Mucosa of descending colon (tissue), 3 donors: Measurements from ENCODE around the gene SLC29A3. TPM values are rescaled to one million over a fixed set of nuclear protein-coding genes. Genes with fewer than 3 reads are reported as not detected.

Experiments
- ATAC-seq: fragments of 200-7000 bp; cut with Tn5 transposase; one replicate; pipeline ENCODE4 v1.9.1; 2020; ENCODE audit warnings: mild to moderate bottlenecking, moderate library complexity
- DNase-seq, 3 donors: peaks; one replicate each; pipeline ENCODE4 v3.0.0-alpha.2; 2020
- H3K36me3 ChIP-seq: fragments of 200-600 bp; one replicate; pipeline ENCODE4 v1.8.0; 2021; ENCODE audit warnings: low read depth, mild to moderate bottlenecking
- H3K4me1 ChIP-seq: fragments of 200-600 bp; one replicate; pipeline ENCODE4 v1.8.0; 2021; ENCODE audit warnings: low read depth, mild to moderate bottlenecking
- H3K4me3 ChIP-seq: fragments of 200-600 bp; one replicate; pipeline ENCODE4 v1.8.0; 2021; ENCODE audit warnings: mild to moderate bottlenecking
- H3K9me3 ChIP-seq: fragments of 200-600 bp; one replicate; pipeline ENCODE4 v1.8.0; 2021; ENCODE audit warnings: mild to moderate bottlenecking
- intact Hi-C, 2 donors: fragments of 100-400 bp; cut with DNase I in 1 of 2; cut with micrococcal nuclease in 1 of 2; formaldehyde crosslinking; loops; one replicate each; pipeline versions ENCODE4 v1.11.0 to v1.11.1; 2022; cut with DNase I, micrococcal nuclease
- total RNA-seq, 3 donors: library from RNA; stranded (reverse); fragmentation: NEBNext Ultra II Directional in 2 of 3; extraction: Animal tissue kit (Norgen Biotek cat#: 25700) in 2 of 3; gene quantifications; one replicate each; pipeline versions ENCODE4 v1.2.1 to v1.2.4, GENCODE V29; 2021 to 2023
- TF ChIP-seq, protein P1 (sequence below): fragments of 200-600 bp; IDR thresholded peaks from one replicate; pipeline ENCODE4 v1.8.0; 2022; ENCODE audit warnings: antibody characterized with exemption, mild to moderate bottlenecking
- donor health status: DM: no; HTN: no; CAD: no; lungs with moderate emphysema.
- donor health status: DM: no; HTN: no; CAD: no.
- donor health status: DM: no; HTN: yes; CAD: no.

The SLC29A3 gene
- total RNA-seq, 3 donors from 2014 or later: 6.0 to 6.4 (median 6.3) TPM

DNA sequence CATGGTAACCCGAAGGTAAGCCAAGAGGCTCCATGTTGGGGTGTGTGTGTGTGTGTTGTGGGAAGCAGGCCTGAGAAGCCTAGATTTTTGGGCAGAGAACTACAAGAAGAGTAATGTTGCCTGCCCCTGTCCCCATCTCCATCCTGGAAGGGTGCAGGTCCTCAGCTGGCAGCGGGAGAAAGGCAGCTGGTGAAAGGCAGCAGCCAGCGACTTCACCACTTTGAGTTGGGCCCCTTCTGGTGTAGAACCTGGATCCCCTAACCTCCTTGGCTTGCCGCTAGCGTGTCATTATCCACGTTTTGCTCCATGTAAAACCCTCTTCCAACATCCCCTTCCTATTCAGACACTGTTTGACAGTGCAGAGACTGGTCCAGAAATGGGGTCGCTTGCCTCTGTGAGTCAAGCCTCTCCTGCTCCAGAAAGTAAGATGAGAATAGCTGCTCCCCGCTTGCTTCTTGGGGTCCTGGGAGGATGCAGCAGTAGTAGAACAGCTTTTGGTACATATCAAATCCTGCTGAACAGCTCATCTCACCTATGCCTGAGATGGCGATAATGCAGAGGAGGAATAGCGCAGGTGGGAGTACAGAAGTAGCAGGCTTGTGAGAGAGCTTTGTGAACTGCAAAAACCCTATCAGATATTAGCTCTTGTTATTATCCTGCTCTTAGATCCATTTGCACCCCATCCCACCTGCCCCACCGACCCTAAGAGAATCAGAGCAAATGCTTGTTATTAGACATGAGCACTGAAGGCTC lies 55.6 kb downstream of the SLC29A3 start:
- Histone ChIP-seq H3K9me3 (no peaks in the 10 kb centered on the region), H3K36me3 (no peaks in the 10 kb centered on the region), H3K4me3 (no peak overlapping the region), H3K4me1 (peaks cover 14% of the 10 kb centered on the region)
- TF ChIP-seq, protein P1, sequence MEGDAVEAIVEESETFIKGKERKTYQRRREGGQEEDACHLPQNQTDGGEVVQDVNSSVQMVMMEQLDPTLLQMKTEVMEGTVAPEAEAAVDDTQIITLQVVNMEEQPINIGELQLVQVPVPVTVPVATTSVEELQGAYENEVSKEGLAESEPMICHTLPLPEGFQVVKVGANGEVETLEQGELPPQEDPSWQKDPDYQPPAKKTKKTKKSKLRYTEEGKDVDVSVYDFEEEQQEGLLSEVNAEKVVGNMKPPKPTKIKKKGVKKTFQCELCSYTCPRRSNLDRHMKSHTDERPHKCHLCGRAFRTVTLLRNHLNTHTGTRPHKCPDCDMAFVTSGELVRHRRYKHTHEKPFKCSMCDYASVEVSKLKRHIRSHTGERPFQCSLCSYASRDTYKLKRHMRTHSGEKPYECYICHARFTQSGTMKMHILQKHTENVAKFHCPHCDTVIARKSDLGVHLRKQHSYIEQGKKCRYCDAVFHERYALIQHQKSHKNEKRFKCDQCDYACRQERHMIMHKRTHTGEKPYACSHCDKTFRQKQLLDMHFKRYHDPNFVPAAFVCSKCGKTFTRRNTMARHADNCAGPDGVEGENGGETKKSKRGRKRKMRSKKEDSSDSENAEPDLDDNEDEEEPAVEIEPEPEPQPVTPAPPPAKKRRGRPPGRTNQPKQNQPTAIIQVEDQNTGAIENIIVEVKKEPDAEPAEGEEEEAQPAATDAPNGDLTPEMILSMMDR: no peak
- ATAC-seq (no peak), DNase-seq (no peak)
- intact Hi-C loops: no loop called here

DNA sequence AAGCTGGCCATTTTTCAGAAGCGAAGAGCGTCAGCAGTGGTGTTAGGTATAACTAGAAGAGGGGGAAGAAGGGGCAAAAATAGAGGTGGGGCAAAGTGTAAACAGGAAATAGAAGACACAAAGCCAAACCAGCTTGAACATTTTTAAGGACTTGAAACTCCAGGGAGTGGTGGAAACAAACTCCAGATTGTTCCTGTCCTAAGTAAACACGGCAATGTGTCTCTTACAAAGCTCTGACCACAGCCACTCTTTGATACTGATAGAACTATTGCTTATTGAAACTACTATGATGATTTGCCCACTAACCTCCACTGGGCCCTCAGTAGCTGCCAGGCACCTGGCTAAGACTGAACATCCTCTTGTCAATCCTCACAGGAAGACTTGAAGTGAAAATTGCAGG lies 56.9 kb downstream of the SLC29A3 start:
- ATAC-seq (peak; percentile 5), DNase-seq (no peak)
- no peaks in the 10 kb centered on the region for H3K36me3 ChIP-seq
- no peaks in the 10 kb centered on the region for H3K9me3 ChIP-seq
- peaks cover 14% of the 10 kb centered on the region for H3K4me1 ChIP-seq
- no peak overlapping the region for H3K4me3 ChIP-seq
- intact Hi-C loops: no loop called here
- TF ChIP-seq, protein P1: no peak

DNA sequence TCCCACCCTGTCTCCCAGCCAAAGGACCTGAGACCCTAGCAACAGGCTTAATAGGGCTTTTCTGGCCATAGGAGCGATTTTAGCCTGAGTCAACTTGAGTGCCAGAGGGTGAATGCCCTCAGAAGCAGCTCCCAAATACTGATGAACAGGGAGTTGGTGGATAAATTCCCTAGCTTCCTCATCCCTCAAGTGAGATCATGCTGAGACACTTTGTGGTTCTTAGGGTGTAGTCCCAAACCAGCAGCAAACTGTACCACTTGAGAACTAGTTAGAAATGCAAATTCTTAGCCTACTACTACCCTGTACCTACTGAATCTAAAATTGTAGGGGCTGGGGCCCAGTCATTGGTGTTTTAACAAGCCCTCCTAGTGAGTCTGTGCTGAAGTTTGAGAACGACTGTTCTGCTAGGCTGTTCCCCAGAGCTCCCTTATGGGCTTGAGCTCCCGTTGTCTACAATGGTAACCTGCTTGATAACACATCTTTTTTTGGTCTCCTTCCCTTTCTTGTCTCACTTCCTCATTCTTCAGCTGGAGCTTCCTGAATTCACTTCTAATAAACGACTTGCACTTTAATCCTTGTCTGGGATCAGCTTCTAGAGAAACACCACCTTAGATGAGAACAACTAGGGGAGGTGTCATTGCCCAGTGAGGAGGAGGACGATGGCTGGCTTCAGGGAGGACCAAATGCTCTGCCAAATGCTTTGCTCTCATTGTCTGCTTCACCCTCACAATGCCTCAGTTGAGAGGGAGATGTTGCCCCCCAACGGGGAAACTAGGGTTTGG lies 59.5 kb downstream of the SLC29A3 start:
- DNase-seq (no peak), ATAC-seq (peak; percentile 2)
- H3K36me3 ChIP-seq: no peaks in the 10 kb centered on the region
- no peaks in the 10 kb centered on the region for H3K9me3 ChIP-seq
- intact Hi-C loops: no loop called here
- no peak overlapping the region for H3K4me3 ChIP-seq
- peaks cover 14% of the 10 kb centered on the region for H3K4me1 ChIP-seq
- TF ChIP-seq, protein P1: no peak

DNA sequence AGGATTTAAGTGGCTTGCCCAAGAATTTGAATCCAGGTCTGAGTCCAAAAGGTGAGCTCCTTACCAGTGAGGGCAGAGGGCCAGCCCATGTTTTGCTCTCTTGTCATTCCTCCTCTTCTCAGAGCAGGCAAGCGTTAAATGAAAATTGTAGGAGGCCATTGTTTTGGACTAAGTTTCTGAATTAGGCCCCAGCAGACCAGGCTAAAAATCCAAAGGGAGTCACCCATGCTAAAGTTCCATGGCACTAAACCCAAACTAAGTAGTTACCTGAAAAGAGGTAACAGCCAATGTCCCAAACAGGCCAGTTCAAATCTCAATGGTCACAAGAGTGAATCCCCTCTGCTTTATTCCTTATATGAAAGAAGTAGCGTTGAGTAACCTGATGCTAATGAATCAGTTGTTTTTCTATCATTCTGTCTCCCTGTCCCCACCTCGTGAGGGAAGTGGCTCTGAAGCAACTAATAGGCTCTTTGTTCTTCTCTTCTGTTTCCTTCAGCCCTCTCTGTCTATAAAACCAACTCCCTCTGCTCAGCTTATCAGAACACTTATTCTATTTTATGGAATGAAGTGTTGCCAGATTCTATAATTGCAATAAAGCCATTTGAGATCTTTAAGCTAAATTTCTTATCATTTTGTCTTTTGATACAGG lies 60.2 kb downstream of the SLC29A3 start:
- no peaks in the 10 kb centered on the region for H3K9me3 ChIP-seq
- no peak for ATAC-seq
- H3K36me3 ChIP-seq: no peaks in the 10 kb centered on the region
- intact Hi-C loops: no loop called here
- H3K4me1 ChIP-seq: peaks cover 14% of the 10 kb centered on the region
- H3K4me3 ChIP-seq: no peak overlapping the region
- TF ChIP-seq, protein P1: no peak
- no peak for DNase-seq

DNA sequence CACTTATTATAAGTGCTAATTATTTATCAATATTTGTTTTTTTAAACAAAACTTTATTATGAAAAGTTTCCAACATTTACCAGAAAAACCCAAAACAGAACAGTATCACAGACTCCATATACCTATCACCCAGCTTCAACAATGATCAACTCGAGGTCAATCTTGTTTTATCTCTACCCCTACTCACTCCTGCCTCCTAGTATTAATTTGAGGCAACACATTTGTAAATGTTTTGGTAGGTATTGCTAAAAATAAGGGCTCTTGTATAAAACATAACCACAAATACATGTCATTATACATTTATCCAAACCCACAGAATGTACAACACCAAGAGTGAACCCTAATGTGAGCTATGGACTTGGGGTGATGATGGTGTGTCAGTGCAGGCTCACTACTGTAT lies 61.8 kb downstream of the SLC29A3 start:
- Histone ChIP-seq H3K36me3 (no peaks in the 10 kb centered on the region), H3K9me3 (no peaks in the 10 kb centered on the region), H3K4me3 (no peak overlapping the region), H3K4me1 (peaks cover 14% of the 10 kb centered on the region)
- TF ChIP-seq, protein P1: no peak
- intact Hi-C loops: loop anchor here (10.0 kb wide), 3 partner anchors 314 to 434 kb away; no protein-coding TSS in a partner anchor
- DNase-seq (no peak), ATAC-seq (no peak)
